Erythroblast (primary cell): ENCODE measurements around the gene SLC38A11.

Source experiments
- GATA1 ChIP-seq: IDR thresholded peaks from 2 replicates; pipeline ENCODE4 v1.6.1; 2011; ENCODE audit warnings: low read depth, mild to moderate bottlenecking, control low read depth, low read length, moderate library complexity
- POLR2A ChIP-seq: IDR thresholded peaks from 2 replicates; pipeline ENCODE4 v1.6.1; 2011; ENCODE audit warnings: mild to moderate bottlenecking, low read length

GRCh38 chr2:164937864-164938401 lies 17.4 kb downstream of the SLC38A11 start:
- TF ChIP-seq POLR2A: no peak
- no peak for TF ChIP-seq GATA1
